Peyer's patch (tissue), 4 donors: ENCODE data around the gene MFAP4.

Experiments used
- CTCF ChIP-seq, 6 experiments: fragments of 450-650 bp in 4 of 6; fragments of 200-600 bp in 2 of 6; sonication (generic) in 1 of 6; IDR thresholded peaks; one replicate each; pipeline ENCODE4 v1.5.1; 2017 to 2019; ENCODE audit warnings: antibody characterized with exemption in 6 of 6, mild to moderate bottlenecking in 3 of 6, moderate library complexity in 1 of 6
- POLR2A ChIP-seq, 2 donors: fragments of 450-650 bp; IDR thresholded peaks; one replicate each; pipeline ENCODE4 v1.5.1; 2017; ENCODE audit warnings: antibody characterized with exemption in 2 of 2, mild to moderate bottlenecking in 2 of 2, moderate library complexity in 2 of 2

- TF ChIP-seq POLR2A (IDR thresholded peaks at IDR 0.05) (no peak), CTCF (IDR thresholded peaks at IDR 0.05) (no peak)
Observed at GRCh38 chr17:19346351-19347255, 40.4 kb downstream of the MFAP4 start.
